Transverse colon (tissue), 3 donors: Measurements from ENCODE around the gene ERP29.

Experiments
- CTCF ChIP-seq, 5 experiments: fragments of 200-600 bp in 3 of 5; fragments of 450-650 bp in 2 of 5; sonication (generic) in 3 of 5; IDR thresholded peaks; 1 replicate in 2 of 5; 2 replicates in 3 of 5; pipeline ENCODE4 v1.5.1; 2016 to 2017; ENCODE audit warnings: antibody characterized with exemption in 5 of 5, inconsistent platforms in 3 of 5, mild to moderate bottlenecking in 2 of 5, moderate library complexity in 1 of 5
- EP300 ChIP-seq: sonication (generic); formaldehyde crosslinking; IDR thresholded peaks from one replicate; pipeline ENCODE4 v1.6.1; 2017; ENCODE audit warnings: antibody characterized with exemption, low read depth

GRCh38 chr12:111981987-111982386 is 31.2 kb upstream of the ERP29 start:
- no peak for TF ChIP-seq CTCF (IDR thresholded peaks at IDR 0.05)
- TF ChIP-seq EP300, result no peak
